IMR-90 (cell line): ENCODE measurements around the gene SLC2A6. TPM values are rescaled to one million over a fixed set of nuclear protein-coding genes. Genes with fewer than 3 reads are reported as not detected.

Experiments used
- ATAC-seq: fragments of 200-7000 bp; cut with Tn5 transposase; 2 replicates; pipeline ENCODE4 v1.9.1; 2020; ENCODE audit warnings: low read depth, mild to moderate bottlenecking, moderate library complexity
- BruUV-seq: library from RNA; stranded (reverse); fragments of 400-500 nt; replicated peaks from 2 replicates; lab custom pipeline; 2021; lab: Mats Ljungman, UMichigan
- CTCF ChIA-PET: fragments of 300-600 bp; formaldehyde crosslinking; extraction: SDS; loops from one replicate; lab custom pipeline; 2021; ENCODE audit warnings: antibody characterized with exemption; lab: Yijun Ruan, JAX
- POLR2A ChIA-PET: fragments of 300-600 bp; sonication (Branson Sonifier 250); formaldehyde crosslinking; loops from one replicate; lab custom pipeline; 2022; ENCODE audit warnings: antibody characterized with exemption; ENCODE audit not compliant: unreplicated experiment; lab: Charles Lee
- DNase-seq: peaks from one replicate; pipeline ENCODE4 v3.0.0; 2013
- H2AFZ ChIP-seq: replicated peaks from 2 replicates; pipeline ENCODE3; 2013; ENCODE audit warnings: low read length, mild to moderate bottlenecking; ENCODE audit not compliant: poor library complexity
- H2AK5ac ChIP-seq: 2 replicates; pipeline ENCODE4 v1.6.1; 2013; ENCODE audit warnings: low read depth, low read length, inconsistent platforms
- H2AK9ac ChIP-seq: replicated peaks from 2 replicates; pipeline ENCODE3; 2013; ENCODE audit warnings: mild to moderate bottlenecking, low read depth, low read length, moderate library complexity; ENCODE audit not compliant: poor library complexity
- H2BK120ac ChIP-seq: 2 replicates; pipeline ENCODE4 v1.6.1; 2013; ENCODE audit warnings: low read depth, low read length, inconsistent platforms
- H2BK15ac ChIP-seq: 3 replicates; pipeline ENCODE4 v1.6.1; 2013; ENCODE audit warnings: low read depth, low read length, inconsistent platforms
- H2BK20ac ChIP-seq: 2 replicates; pipeline ENCODE4 v1.6.1; 2013; ENCODE audit warnings: low read depth, mild to moderate bottlenecking, inconsistent platforms, low read length, moderate library complexity
- H2BK5ac ChIP-seq: 2 replicates; pipeline ENCODE4 v1.6.1; 2013; ENCODE audit warnings: mild to moderate bottlenecking, low read depth, low read length, inconsistent platforms; ENCODE audit not compliant: poor library complexity, severe bottlenecking
- H3K14ac ChIP-seq: replicated peaks from 2 replicates; pipeline ENCODE4 v1.6.1; 2013; ENCODE audit warnings: low read depth, low read length, inconsistent platforms
- H3K18ac ChIP-seq: 2 replicates; pipeline ENCODE4 v1.6.1; 2013; ENCODE audit warnings: low read depth, low read length, control low read depth
- H3K23ac ChIP-seq: 2 replicates; pipeline ENCODE4 v1.6.1; 2013; ENCODE audit warnings: low read depth, low read length, inconsistent platforms
- H3K27ac ChIP-seq: 2 replicates; pipeline ENCODE4 v1.5.1; 2013; ENCODE audit warnings: mild to moderate bottlenecking, control low read depth, low read length; ENCODE audit not compliant: insufficient read depth
- H3K27me3 ChIP-seq: 2 replicates; pipeline ENCODE4 v1.6.1; 2013; ENCODE audit warnings: low read length; ENCODE audit not compliant: control insufficient read depth, insufficient read depth
- H3K36me3 ChIP-seq: 2 replicates; pipeline ENCODE4 v1.6.1; 2013; ENCODE audit warnings: low read length, mixed read lengths; ENCODE audit not compliant: control insufficient read depth, insufficient read depth
- H3K4ac ChIP-seq: 2 replicates; pipeline ENCODE4 v1.6.1; 2013; ENCODE audit warnings: low read depth, low read length, inconsistent platforms
- H3K4me1 ChIP-seq: 2 replicates; pipeline ENCODE4 v1.6.1; 2013; ENCODE audit warnings: low read length, mixed read lengths; ENCODE audit not compliant: control insufficient read depth, insufficient read depth
- H3K4me2 ChIP-seq: 2 replicates; pipeline ENCODE4 v1.6.1; 2013; ENCODE audit warnings: low read depth, mild to moderate bottlenecking, control low read depth, low read length, moderate library complexity
- H3K4me3 ChIP-seq: 2 replicates; pipeline ENCODE4 v1.5.1; 2013; ENCODE audit warnings: low read depth, mild to moderate bottlenecking, control low read depth, low read length, moderate library complexity; ENCODE audit not compliant: insufficient read depth
- H3K56ac ChIP-seq: 2 replicates; pipeline ENCODE4 v1.6.1; 2013; ENCODE audit warnings: low read length, inconsistent platforms; ENCODE audit not compliant: insufficient read depth; ENCODE audit errors: extremely low read depth
- H3K79me1 ChIP-seq, 2 experiments: 2 replicates each; pipeline ENCODE4 v1.6.1; 2013; ENCODE audit warnings: low read length in 2 of 2, inconsistent platforms in 1 of 2, low read depth in 1 of 2
- H3K9ac ChIP-seq: 2 replicates; pipeline ENCODE4 v1.6.1; 2013; ENCODE audit warnings: low read depth, low read length, control low read depth
- H3K9me1 ChIP-seq: 2 replicates; pipeline ENCODE4 v1.6.1; 2013; ENCODE audit warnings: low read length, inconsistent platforms; ENCODE audit not compliant: insufficient read depth
- H3K9me3 ChIP-seq: 2 replicates; pipeline ENCODE4 v1.6.1; 2013; ENCODE audit warnings: low read length; ENCODE audit not compliant: control insufficient read depth, insufficient read depth
- H4K20me1 ChIP-seq: 2 replicates; pipeline ENCODE4 v1.6.1; 2013; ENCODE audit warnings: low read length, inconsistent platforms; ENCODE audit not compliant: insufficient read depth
- H4K5ac ChIP-seq: 2 replicates; pipeline ENCODE4 v1.6.1; 2013; ENCODE audit warnings: mild to moderate bottlenecking, low read depth, low read length, control low read depth
- H4K8ac ChIP-seq, 2 experiments: 2 replicates each; pipeline ENCODE4 v1.6.1; 2013; ENCODE audit warnings: low read depth in 2 of 2, low read length in 2 of 2, control low read depth in 1 of 2, inconsistent platforms in 1 of 2
- H4K91ac ChIP-seq: 2 replicates; pipeline ENCODE4 v1.6.1; 2013; ENCODE audit warnings: low read depth, low read length, inconsistent platforms; ENCODE audit not compliant: insufficient read depth
- CEBPB ChIP-seq: IDR thresholded peaks from 2 replicates; pipeline ENCODE4 v1.6.1; 2012; ENCODE audit warnings: low read depth, low read length, improper control_type of control experiment
- CHD1 ChIP-seq: IDR thresholded peaks from 2 replicates; pipeline ENCODE4 v1.6.1; 2012; ENCODE audit warnings: low read depth, low read length, improper control_type of control experiment
- CTCF ChIP-seq: conservative IDR thresholded peaks from 2 replicates; pipeline ENCODE4 v1.5.1; 2012; ENCODE audit warnings: mild to moderate bottlenecking, low read depth, low read length, improper control_type of control experiment
- MAZ ChIP-seq: IDR thresholded peaks from 2 replicates; pipeline ENCODE4 v1.6.1; 2012; ENCODE audit warnings: low read depth, mild to moderate bottlenecking, low read length, improper control_type of control experiment, moderate library complexity, borderline replicate concordance
- MXI1 ChIP-seq: IDR thresholded peaks from 2 replicates; pipeline ENCODE4 v1.6.1; 2012; ENCODE audit warnings: low read depth, mild to moderate bottlenecking, low read length, moderate library complexity, borderline replicate concordance
- NFE2L2 ChIP-seq: fragments of 150-350 bp; IDR thresholded peaks from 2 replicates; pipeline ENCODE4 v1.6.1; 2016; ENCODE audit warnings: low read depth, mild to moderate bottlenecking, low read length
- POLR2A ChIP-seq: IDR thresholded peaks from 2 replicates; pipeline ENCODE4 v1.6.1; 2012; ENCODE audit warnings: mild to moderate bottlenecking, low read depth, low read length
- RAD21 ChIP-seq: IDR thresholded peaks from 2 replicates; pipeline ENCODE4 v1.6.1; 2012; ENCODE audit warnings: low read length, improper control_type of control experiment
- RCOR1 ChIP-seq: IDR thresholded peaks from 2 replicates; pipeline ENCODE4 v1.6.1; 2012; ENCODE audit warnings: mild to moderate bottlenecking, low read length, improper control_type of control experiment; ENCODE audit not compliant: insufficient replicate concordance
- RFX5 ChIP-seq: IDR thresholded peaks from 2 replicates; pipeline ENCODE4 v1.8.0; 2012; ENCODE audit warnings: low read depth, mild to moderate bottlenecking, low read length, moderate library complexity
- SMC3 ChIP-seq: fragments of 150-350 bp; IDR thresholded peaks from 2 replicates; pipeline ENCODE4 v1.6.1; 2016; ENCODE audit warnings: low read depth, mild to moderate bottlenecking, antibody characterized with exemption, low read length, moderate library complexity
- USF2 ChIP-seq: fragments of 150-350 bp; IDR thresholded peaks from 2 replicates; pipeline ENCODE4 v1.6.1; 2017; ENCODE audit warnings: mild to moderate bottlenecking, antibody characterized with exemption, low read length, low read depth
- WGBS, 2 experiments: methylation state at CpG; one replicate each; pipeline versions ENCODE4 v1.1.5 to v1.1.7; 2013; ENCODE audit warnings: missing lambda C conversion rate in 2 of 2; ENCODE audit not compliant: insufficient read length in 1 of 2; ENCODE audit errors: extremely low coverage in 2 of 2; 5-methylcytosine and 5-hydroxymethylcytosine counted together
- dilution Hi-C: fragments of 300-500 bp; cut with HindIII; formaldehyde crosslinking; loops from one replicate; pipeline ENCODE4 v1.14.3; 2018; ENCODE audit warnings: low sequenced_read_pairs; ENCODE audit not compliant: unreplicated experiment
- in situ Hi-C: fragments of 300-500 bp; cut with MboI; formaldehyde crosslinking; loops from 3 replicates; pipeline ENCODE4 v1.14.3; 2019; ENCODE audit warnings: low sequenced_read_pairs, inconsistent platforms, mixed read lengths
- intact Hi-C: fragments of 100-400 bp; cut with micrococcal nuclease; formaldehyde crosslinking; loops from 2 replicates; pipeline ENCODE4 v1.10.0; 2022
- polyA plus RNA-seq, 3 experiments: library from polyadenylated mRNA; depleted of rRNA; stranded (reverse); fragments of >200 nt; gene quantifications; 2 replicates each; pipeline ENCODE4 v1.2.3, GENCODE V29; 2012; ENCODE audit warnings: low replicate concordance in 1 of 3
- total RNA-seq: library from RNA; depleted of rRNA; stranded (reverse); fragments of >200 nt; gene quantifications from 2 replicates; pipeline ENCODE4 v1.2.3, GENCODE V29; 2012

The SLC2A6 gene
- total and polyA plus RNA-seq, 2 of the 4 experiments (the other 2 are of a cell fraction): 2.9 to 8.5 TPM

DNA sequence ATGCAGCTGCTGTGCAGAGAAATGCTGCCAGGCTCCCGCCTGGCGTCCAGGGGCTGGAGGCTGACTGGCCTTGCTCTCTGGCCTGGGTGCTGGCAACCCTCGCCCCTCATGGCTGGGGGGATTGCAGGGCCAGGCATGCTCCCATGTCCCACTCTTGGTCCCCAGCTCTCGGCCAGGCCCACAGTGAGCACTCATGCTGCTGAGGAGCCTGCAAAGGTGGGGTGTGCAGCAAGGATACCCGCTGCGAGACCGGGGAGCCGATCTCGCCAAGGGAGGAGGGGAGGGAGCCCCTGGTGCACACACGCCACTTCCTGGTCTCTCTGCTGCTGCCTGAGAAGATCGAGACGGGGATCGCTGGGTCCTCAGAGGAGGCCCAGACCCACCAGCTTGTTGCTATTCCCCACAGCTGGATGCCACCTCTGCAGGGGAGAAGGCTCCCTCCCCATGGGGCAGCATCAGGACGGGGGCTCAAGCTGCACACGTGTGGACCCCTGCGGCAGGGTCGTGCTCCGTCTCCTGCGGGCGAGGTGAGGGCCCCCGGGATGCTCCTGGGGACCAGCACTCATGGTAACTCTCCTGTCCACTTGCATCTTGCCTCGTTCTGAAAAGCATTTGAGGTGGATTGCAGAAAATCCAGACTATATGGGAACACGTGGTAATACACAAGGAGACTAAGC lies 33.5 kb downstream of the SLC2A6 start:
- ATAC-seq: no peak
- WGBS, 2 experiments: 64% methylated on average over 5 of the region's 23 CpGs; no CpG with 5 or more reads in 1 of the 2 experiments
- H2AK9ac ChIP-seq: no peak overlapping the region
- no peak overlapping the region for H3K18ac ChIP-seq
- no TSS peak for BruUV-seq
- H3K9me1 ChIP-seq: no peaks in the 10 kb centered on the region
- no peak overlapping the region for H2BK20ac ChIP-seq
- H3K4me3 ChIP-seq: no peak overlapping the region
- no peak overlapping the region for H2AFZ ChIP-seq
- no peak overlapping the region for H4K91ac ChIP-seq
- H3K9ac ChIP-seq: no peak overlapping the region
- no peak overlapping the region for H3K27ac ChIP-seq
- intact Hi-C loops (no loop called here), in situ Hi-C loops (no loop called here), dilution Hi-C loops (no loop called here)
- H3K4me1 ChIP-seq: no peaks in the 10 kb centered on the region
- no peak for TF ChIP-seq SMC3
- no peak for TF ChIP-seq CHD1
- TF ChIP-seq RCOR1: no peak
- TF ChIP-seq CEBPB: no peak
- TF ChIP-seq MAZ: no peak
- no peak for TF ChIP-seq NFE2L2
- TF ChIP-seq CTCF: no peak
- TF ChIP-seq RAD21: no peak
- TF ChIP-seq POLR2A: no peak
- no peak for TF ChIP-seq RFX5
- no peak for TF ChIP-seq MXI1
- TF ChIP-seq USF2: no peak
- DNase-seq: no peak
- no peaks in the 10 kb centered on the region for H3K36me3 ChIP-seq
- H3K4me2 ChIP-seq: no peak overlapping the region
- H2AK5ac ChIP-seq: no peak overlapping the region
- H3K4ac ChIP-seq: no peak overlapping the region
- ChIA-PET CTCF (no interaction called here), POLR2A (interaction anchor here (1.1 kb wide), 1 partner anchor 14 kb away, joined by 3 read pairs; no protein-coding TSS in a partner anchor)
- H4K8ac ChIP-seq: no peak overlapping the region
- no peak overlapping the region for H3K14ac ChIP-seq
- no peak overlapping the region for H3K56ac ChIP-seq
- no peak overlapping the region for H3K23ac ChIP-seq
- H2BK5ac ChIP-seq: no peak overlapping the region
- H2BK15ac ChIP-seq: no peak overlapping the region
- H4K20me1 ChIP-seq: no peaks in the 10 kb centered on the region; the same call in 1 of the 2 replicates
- H3K79me1 ChIP-seq: no peaks in the 10 kb centered on the region
- no peak overlapping the region for H2BK120ac ChIP-seq
- H3K9me3 ChIP-seq: no peaks in the 10 kb centered on the region
- H4K5ac ChIP-seq: no peak overlapping the region
- H3K27me3 ChIP-seq: peaks cover 15% of the 10 kb centered on the region
